ENCODE results near the gene FZD4.
"Not testable (repeated sequence)": the region's sequence is repeated elsewhere in the genome, so short reads cannot be mapped to it uniquely, and the experiment has no call there.

Gene FZD4

GRCh38 chr11:86972734-86973133 is 17.5 kb upstream of the FZD4 start:
- no peak for DNase-seq

GRCh38 chr11:86969258-86969657 is 14.1 kb upstream of the FZD4 start:
- DNase-seq = no peak

- not testable (repeated sequence) for DNase-seq
Observed at GRCh38 chr11:86967601-86968000, 12.4 kb upstream of the FZD4 start.

GRCh38 chr11:86957976-86958646 is 2.9 kb upstream of the FZD4 start:
- peak in 1 of 3 experiments; percentile 27 for DNase-seq

GRCh38 chr11:86956905-86957195 is 1.7 kb upstream of the FZD4 start:
- DNase-seq = no peak

- DNase-seq = no peak
Observed at GRCh38 chr11:86955111-86955360, 159 bp downstream of the FZD4 start.

GRCh38 chr11:86954269-86955110 is 705 bp downstream of the FZD4 start:
- peak in 2 of 3 experiments; percentile 76 to 81 for DNase-seq

GRCh38 chr11:86952221-86952875 is 2.8 kb downstream of the FZD4 start:
- DNase-seq = no peak

GRCh38 chr11:86951706-86952105 is 3.5 kb downstream of the FZD4 start:
- no peak for DNase-seq

GRCh38 chr11:86950661-86950995 is 4.6 kb downstream of the FZD4 start:
- no peak for DNase-seq

- DNase-seq = no peak
Observed at GRCh38 chr11:86949995-86950660, 5.1 kb downstream of the FZD4 start.

- no peak for DNase-seq
Observed at GRCh38 chr11:86948733-86949132, 6.5 kb downstream of the FZD4 start.

GRCh38 chr11:86947541-86947940 is 7.7 kb downstream of the FZD4 start:
- no peak for DNase-seq

GRCh38 chr11:86943505-86943904 is 11.7 kb downstream of the FZD4 start:
- not testable (repeated sequence) for DNase-seq

GRCh38 chr11:86941871-86942599 is 13.2 kb downstream of the FZD4 start:
- no peak for DNase-seq

- DNase-seq = no peak
Observed at GRCh38 chr11:86941077-86941870, 13.9 kb downstream of the FZD4 start.

- DNase-seq = no peak
Observed at GRCh38 chr11:86940122-86940777, 14.9 kb downstream of the FZD4 start.

- DNase-seq = peak; percentile 13 to 82 (median 27)
Observed at GRCh38 chr11:86938900-86939880, 16.0 kb downstream of the FZD4 start.

- DNase-seq = no peak
Observed at GRCh38 chr11:86938203-86938899, 16.8 kb downstream of the FZD4 start.
